Calu3 (cell line): Measurements from ENCODE around the gene MAP6. TPM values are rescaled to one million over a fixed set of nuclear protein-coding genes. Genes with fewer than 3 reads are reported as not detected.
"Not testable (repeated sequence)": the region's sequence is repeated elsewhere in the genome, so short reads cannot be mapped to it uniquely, and the experiment has no call there.

ENCODE experiments used
- BruUV-seq: library from RNA; stranded (reverse); fragments of 400-500 nt; replicated peaks from 2 replicates; lab custom pipeline; 2021; lab: Mats Ljungman, UMichigan
- CTCF ChIA-PET: fragments of 300-600 bp; sonication (Branson Sonifier 250); formaldehyde crosslinking; loops from one replicate; lab custom pipeline; 2022; ENCODE audit warnings: antibody characterized with exemption; lab: Charles Lee
- DNase-seq: peaks from one replicate; pipeline ENCODE4 v3.0.0; 2022
- H3K27ac Mint-ChIP-seq: one replicate; pipeline ENCODE4 v1.8.0; 2022; ENCODE audit warnings: mixed read lengths; ENCODE audit not compliant: unreplicated experiment
- H3K27me3 Mint-ChIP-seq: one replicate; pipeline ENCODE4 v1.8.0; 2022; ENCODE audit warnings: mixed read lengths; ENCODE audit not compliant: unreplicated experiment
- H3K36me3 Mint-ChIP-seq: one replicate; pipeline ENCODE4 v1.8.0; 2022; ENCODE audit warnings: mild to moderate bottlenecking, moderate library complexity, mixed read lengths; ENCODE audit not compliant: insufficient read depth, unreplicated experiment
- H3K4me1 Mint-ChIP-seq: one replicate; pipeline ENCODE4 v1.8.0; 2022; ENCODE audit warnings: mild to moderate bottlenecking, low read depth, mixed read lengths; ENCODE audit not compliant: unreplicated experiment
- H3K4me3 Mint-ChIP-seq: one replicate; pipeline ENCODE4 v1.8.0; 2022; ENCODE audit warnings: mild to moderate bottlenecking, low read depth, moderate library complexity, mixed read lengths; ENCODE audit not compliant: unreplicated experiment
- H3K9me3 Mint-ChIP-seq: one replicate; pipeline ENCODE4 v1.8.0; 2022; ENCODE audit warnings: low read depth, mixed read lengths; ENCODE audit not compliant: unreplicated experiment
- intact Hi-C: fragments of 100-400 bp; cut with micrococcal nuclease; formaldehyde crosslinking; loops from one replicate; pipeline ENCODE4 v1.10.0; 2022; ENCODE audit not compliant: unreplicated experiment
- total RNA-seq: library from RNA; stranded (reverse); gene quantifications from 2 replicates; pipeline ENCODE4 v1.2.3, GENCODE V29; 2022
- TF ChIP-seq, protein P1 (sequence below): fragments of 200-600 bp; IDR thresholded peaks from one replicate; pipeline ENCODE4 v1.8.0; 2022; ENCODE audit warnings: antibody characterized with exemption; ENCODE audit not compliant: unreplicated experiment

MAP6 gene
- total RNA-seq, 1 experiment from 2014 or later: not detected

- Mint-ChIP-seq H3K27me3 (peaks cover 32% of the 10 kb centered on the region), H3K36me3 (no peaks in the 10 kb centered on the region), H3K9me3 (peaks cover 4% of the 10 kb centered on the region), H3K27ac (no peak overlapping the region), H3K4me1 (peaks cover 22% of the 10 kb centered on the region), H3K4me3 (no peak overlapping the region)
- no TSS peak for BruUV-seq
- TF ChIP-seq, protein P1, sequence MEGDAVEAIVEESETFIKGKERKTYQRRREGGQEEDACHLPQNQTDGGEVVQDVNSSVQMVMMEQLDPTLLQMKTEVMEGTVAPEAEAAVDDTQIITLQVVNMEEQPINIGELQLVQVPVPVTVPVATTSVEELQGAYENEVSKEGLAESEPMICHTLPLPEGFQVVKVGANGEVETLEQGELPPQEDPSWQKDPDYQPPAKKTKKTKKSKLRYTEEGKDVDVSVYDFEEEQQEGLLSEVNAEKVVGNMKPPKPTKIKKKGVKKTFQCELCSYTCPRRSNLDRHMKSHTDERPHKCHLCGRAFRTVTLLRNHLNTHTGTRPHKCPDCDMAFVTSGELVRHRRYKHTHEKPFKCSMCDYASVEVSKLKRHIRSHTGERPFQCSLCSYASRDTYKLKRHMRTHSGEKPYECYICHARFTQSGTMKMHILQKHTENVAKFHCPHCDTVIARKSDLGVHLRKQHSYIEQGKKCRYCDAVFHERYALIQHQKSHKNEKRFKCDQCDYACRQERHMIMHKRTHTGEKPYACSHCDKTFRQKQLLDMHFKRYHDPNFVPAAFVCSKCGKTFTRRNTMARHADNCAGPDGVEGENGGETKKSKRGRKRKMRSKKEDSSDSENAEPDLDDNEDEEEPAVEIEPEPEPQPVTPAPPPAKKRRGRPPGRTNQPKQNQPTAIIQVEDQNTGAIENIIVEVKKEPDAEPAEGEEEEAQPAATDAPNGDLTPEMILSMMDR: no peak
- intact Hi-C loops: loop anchor here (10.0 kb wide), 2 partner anchors 106 to 614 kb away; no protein-coding TSS in a partner anchor
- no peak for DNase-seq
- CTCF ChIA-PET: interaction anchor here (0.5 kb wide), 1 partner anchor 203 kb away, joined by 12 read pairs; no protein-coding TSS in a partner anchor
Observed at GRCh38 chr11:75700940-75701339, 32.1 kb upstream of the MAP6 start.

DNA sequence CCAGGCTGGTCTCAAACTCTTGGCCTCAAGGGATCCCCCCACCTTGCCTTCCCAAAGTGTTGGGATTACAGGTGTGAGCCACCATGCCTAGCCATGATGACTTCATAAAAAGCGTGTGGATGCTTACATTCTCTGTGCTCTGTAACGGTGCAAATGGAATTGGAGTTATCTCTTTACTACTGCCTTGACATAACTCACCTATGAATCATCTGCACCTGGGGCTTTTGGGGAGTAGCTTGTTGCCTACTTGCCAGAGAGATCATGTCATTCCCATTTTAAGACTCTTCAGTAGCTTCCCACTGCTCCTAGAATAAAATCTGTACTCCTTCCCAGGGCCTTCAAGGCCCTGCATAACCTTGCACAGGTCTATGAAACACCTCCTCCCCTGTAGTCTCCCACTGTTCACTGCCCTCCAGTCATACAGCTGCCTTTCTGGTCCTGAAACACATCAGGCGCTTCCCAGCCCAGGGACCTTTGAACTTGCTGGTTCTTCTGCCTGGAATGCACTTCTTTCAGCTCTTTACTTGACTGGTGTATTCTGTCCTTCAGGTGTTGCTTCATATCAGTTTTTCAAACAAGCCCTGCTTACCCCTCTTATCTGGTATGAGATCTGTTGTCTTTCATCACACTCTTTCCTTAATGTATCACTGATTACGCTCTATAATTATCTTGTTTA, 29.2 kb upstream of the MAP6 start:
- TF ChIP-seq, protein P1: no peak
- no peak overlapping the region for H3K4me3 Mint-ChIP-seq
- intact Hi-C loops: no loop called here
- CTCF ChIA-PET: no interaction called here
- H3K9me3 Mint-ChIP-seq: no peaks in the 10 kb centered on the region
- H3K4me1 Mint-ChIP-seq: peaks cover 10% of the 10 kb centered on the region
- H3K36me3 Mint-ChIP-seq: no peaks in the 10 kb centered on the region
- DNase-seq: no peak
- BruUV-seq: no TSS peak
- H3K27ac Mint-ChIP-seq: no peak overlapping the region
- H3K27me3 Mint-ChIP-seq: peaks cover 32% of the 10 kb centered on the region

DNA sequence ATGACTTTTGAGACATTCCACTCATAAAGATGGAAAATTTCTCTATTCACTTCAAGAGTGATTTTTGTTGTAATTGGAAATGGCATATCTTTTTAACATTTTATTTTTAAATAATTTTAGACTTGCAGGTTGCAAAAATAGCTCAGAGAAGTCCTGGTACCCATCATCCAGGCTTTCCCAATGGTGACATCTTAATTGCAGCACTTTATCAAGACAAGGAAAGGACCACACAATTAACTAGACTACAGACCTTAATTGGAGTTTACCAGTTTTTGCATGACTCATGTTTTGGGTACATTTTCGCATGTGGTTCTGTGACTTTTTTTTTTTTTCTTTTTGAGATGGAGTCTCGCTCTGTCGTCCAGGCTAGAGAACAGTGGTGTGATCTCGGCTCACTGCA, 23.0 kb upstream of the MAP6 start:
- H3K4me3 Mint-ChIP-seq: no peak overlapping the region
- BruUV-seq: no TSS peak
- H3K4me1 Mint-ChIP-seq: peaks cover 29% of the 10 kb centered on the region
- no peaks in the 10 kb centered on the region for H3K9me3 Mint-ChIP-seq
- no peak for DNase-seq
- intact Hi-C loops: no loop called here
- CTCF ChIA-PET: interaction anchor here (1.3 kb wide), 1 partner anchor 64 kb away, joined by 3 read pairs; no protein-coding TSS in a partner anchor
- TF ChIP-seq, protein P1: no peak
- H3K36me3 Mint-ChIP-seq: no peaks in the 10 kb centered on the region
- H3K27ac Mint-ChIP-seq: no peak overlapping the region
- H3K27me3 Mint-ChIP-seq: peaks cover 7% of the 10 kb centered on the region

- DNase-seq: no peak
- Mint-ChIP-seq H3K4me1 (peaks cover 29% of the 10 kb centered on the region), H3K4me3 (no peak overlapping the region), H3K9me3 (peaks cover 3% of the 10 kb centered on the region), H3K36me3 (no peaks in the 10 kb centered on the region), H3K27me3 (peaks cover 25% of the 10 kb centered on the region), H3K27ac (no peak overlapping the region)
- intact Hi-C loops: no loop called here
- CTCF ChIA-PET: no interaction called here
- no TSS peak for BruUV-seq
- TF ChIP-seq, protein P1: no peak
Observed at GRCh38 chr11:75689863-75690609, 21.2 kb upstream of the MAP6 start.

GRCh38 chr11:75683856-75684255, 15.0 kb upstream of the MAP6 start:
- intact Hi-C loops, H3K4me1 Mint-ChIP-seq, H3K9me3 Mint-ChIP-seq, BruUV-seq, CTCF ChIA-PET, H3K36me3 Mint-ChIP-seq, DNase-seq, H3K27ac Mint-ChIP-seq, H3K4me3 Mint-ChIP-seq: not testable (repeated sequence)
- H3K27me3 Mint-ChIP-seq: peaks cover 70% of the 10 kb centered on the region
